ENCODE measurements around the gene SRGAP3.

Gene SRGAP3

DNA sequence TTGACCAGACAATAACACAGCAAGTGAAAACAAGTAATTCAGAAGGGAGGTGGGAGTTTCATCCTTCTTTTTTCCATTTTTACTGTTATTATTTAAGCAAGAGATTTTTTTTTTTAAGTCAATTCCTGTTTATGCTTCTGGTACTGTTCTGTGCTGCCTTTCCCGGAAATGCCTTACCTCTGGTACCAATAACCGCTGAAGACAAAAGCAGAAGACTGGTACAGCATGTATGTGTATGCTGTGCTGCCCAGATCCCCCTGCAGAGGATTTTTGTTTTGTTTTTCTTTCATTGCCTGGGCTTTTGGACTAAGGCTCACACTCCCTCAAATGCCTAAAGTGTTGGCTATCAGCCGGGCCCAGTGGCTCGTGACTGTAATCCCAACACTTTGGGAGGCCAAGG is 21.3 kb upstream of the SRGAP3 start:
- Histone ChIP-seq H3K27me3 (ENCODE audit: insufficient read depth, low read length) (no peaks in the 10 kb centered on the region), H3F3A (ENCODE audit: insufficient read depth, low read length) (no peaks in the 10 kb centered on the region), H3K27ac (ENCODE audit: low read depth, low read length, poor library complexity, severe bottlenecking) (no peak overlapping the region), H2AFZ (ENCODE audit: low read length) (no peak overlapping the region), H3K4me2 (ENCODE audit: low read length) (no peak overlapping the region), H3K9me2 (ENCODE audit: low read depth, low read length) (no peaks in the 10 kb centered on the region), H4K20me1 (ENCODE audit: insufficient read depth, low read length) (no peaks in the 10 kb centered on the region), H3K9me3 (ENCODE audit: low read length) (no peaks in the 10 kb centered on the region), H3K9ac (ENCODE audit: low read length) (no peak overlapping the region), H3K36me3 (ENCODE audit: insufficient read depth, low read length) (no peaks in the 10 kb centered on the region), H3K79me2 (ENCODE audit: insufficient read depth, low read length) (no peaks in the 10 kb centered on the region), H3K4me1 (ENCODE audit: insufficient read depth, low read length, severe bottlenecking) (no peaks in the 10 kb centered on the region), H3K4me3 (ENCODE audit: low read depth, low read length, poor library complexity, severe bottlenecking) (no peak overlapping the region)
- no peak for TF ChIP-seq EZH2 (IDR thresholded peaks at IDR 0.05; ENCODE audit: borderline replicate concordance, low read length)
- TF ChIP-seq, protein P1, sequence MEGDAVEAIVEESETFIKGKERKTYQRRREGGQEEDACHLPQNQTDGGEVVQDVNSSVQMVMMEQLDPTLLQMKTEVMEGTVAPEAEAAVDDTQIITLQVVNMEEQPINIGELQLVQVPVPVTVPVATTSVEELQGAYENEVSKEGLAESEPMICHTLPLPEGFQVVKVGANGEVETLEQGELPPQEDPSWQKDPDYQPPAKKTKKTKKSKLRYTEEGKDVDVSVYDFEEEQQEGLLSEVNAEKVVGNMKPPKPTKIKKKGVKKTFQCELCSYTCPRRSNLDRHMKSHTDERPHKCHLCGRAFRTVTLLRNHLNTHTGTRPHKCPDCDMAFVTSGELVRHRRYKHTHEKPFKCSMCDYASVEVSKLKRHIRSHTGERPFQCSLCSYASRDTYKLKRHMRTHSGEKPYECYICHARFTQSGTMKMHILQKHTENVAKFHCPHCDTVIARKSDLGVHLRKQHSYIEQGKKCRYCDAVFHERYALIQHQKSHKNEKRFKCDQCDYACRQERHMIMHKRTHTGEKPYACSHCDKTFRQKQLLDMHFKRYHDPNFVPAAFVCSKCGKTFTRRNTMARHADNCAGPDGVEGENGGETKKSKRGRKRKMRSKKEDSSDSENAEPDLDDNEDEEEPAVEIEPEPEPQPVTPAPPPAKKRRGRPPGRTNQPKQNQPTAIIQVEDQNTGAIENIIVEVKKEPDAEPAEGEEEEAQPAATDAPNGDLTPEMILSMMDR (IDR thresholded peaks at IDR 0.05; ENCODE audit: low read length) = no peak

DNA sequence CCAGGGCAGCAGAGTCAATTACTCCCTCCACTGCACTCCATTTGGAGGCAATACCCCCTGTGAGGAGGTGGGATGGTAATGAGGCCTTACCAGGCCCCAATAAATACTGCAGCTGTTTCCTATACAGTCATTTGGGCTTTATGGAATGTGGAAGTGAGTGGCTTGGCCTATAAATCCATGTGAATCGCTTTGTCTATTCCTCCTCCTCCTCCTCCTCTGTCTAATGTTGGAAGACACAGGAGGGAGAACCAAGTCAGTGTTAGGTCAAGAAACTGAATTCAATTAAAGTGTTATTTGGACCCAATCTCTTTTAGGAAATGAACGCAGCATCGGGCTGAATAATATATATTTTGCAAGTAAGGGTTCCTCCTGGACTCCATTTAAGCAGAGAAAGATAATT is 17.3 kb upstream of the SRGAP3 start:
- H3K79me2 ChIP-seq (ENCODE audit: insufficient read depth, low read length) = no peaks in the 10 kb centered on the region
- no peak overlapping the region for H2AFZ ChIP-seq (ENCODE audit: low read length)
- no peaks in the 10 kb centered on the region for H3K9me2 ChIP-seq (ENCODE audit: low read depth, low read length)
- no peak overlapping the region for H3K4me2 ChIP-seq (ENCODE audit: low read length)
- H3K36me3 ChIP-seq (ENCODE audit: insufficient read depth, low read length) = no peaks in the 10 kb centered on the region
- TF ChIP-seq, protein P1 (IDR thresholded peaks at IDR 0.05; ENCODE audit: low read length) = no peak
- no peak for TF ChIP-seq EZH2 (IDR thresholded peaks at IDR 0.05; ENCODE audit: borderline replicate concordance, low read length)
- H3K27me3 ChIP-seq (ENCODE audit: insufficient read depth, low read length) = no peaks in the 10 kb centered on the region
- H3K27ac ChIP-seq (ENCODE audit: low read depth, low read length, poor library complexity, severe bottlenecking) = no peak overlapping the region
- no peak overlapping the region for H3K4me3 ChIP-seq (ENCODE audit: low read depth, low read length, poor library complexity, severe bottlenecking)
- H3K9ac ChIP-seq (ENCODE audit: low read length) = no peak overlapping the region
- no peaks in the 10 kb centered on the region for H3K4me1 ChIP-seq (ENCODE audit: insufficient read depth, low read length, severe bottlenecking)
- H4K20me1 ChIP-seq (ENCODE audit: insufficient read depth, low read length) = no peaks in the 10 kb centered on the region
- no peaks in the 10 kb centered on the region for H3K9me3 ChIP-seq (ENCODE audit: low read length)
- no peaks in the 10 kb centered on the region for H3F3A ChIP-seq (ENCODE audit: insufficient read depth, low read length)

DNA sequence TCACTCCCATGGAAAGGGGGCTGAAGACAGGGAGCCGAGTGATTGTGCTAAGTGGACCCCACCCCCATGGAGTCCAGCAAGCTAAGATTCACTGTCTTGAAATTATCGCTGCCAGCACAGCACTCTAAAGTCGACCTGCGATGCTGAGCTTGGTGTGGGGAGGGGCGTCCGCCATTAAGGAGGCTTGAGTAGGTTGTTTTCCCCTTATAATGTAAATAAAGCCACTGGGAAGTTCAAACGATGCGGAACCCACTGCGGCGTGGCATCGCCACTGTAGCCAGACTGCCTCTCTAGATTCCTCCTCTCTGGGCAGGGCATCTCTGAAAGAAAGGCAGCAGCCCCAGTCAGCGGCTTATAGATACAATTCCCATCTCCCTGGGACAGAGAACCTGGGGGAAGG is 10.9 kb upstream of the SRGAP3 start:
- H3K4me2 ChIP-seq (ENCODE audit: low read length) = no peak overlapping the region

More for the DNA sequence above, 10.9 kb upstream of the SRGAP3 start:
- H3K79me2 ChIP-seq (ENCODE audit: insufficient read depth, low read length) = no peaks in the 10 kb centered on the region
- no peak overlapping the region for H2AFZ ChIP-seq (ENCODE audit: low read length)
- no peaks in the 10 kb centered on the region for H3K27me3 ChIP-seq (ENCODE audit: insufficient read depth, low read length)
- H3K4me1 ChIP-seq (ENCODE audit: insufficient read depth, low read length, severe bottlenecking) = no peaks in the 10 kb centered on the region
- H3K27ac ChIP-seq (ENCODE audit: low read depth, low read length, poor library complexity, severe bottlenecking) = no peak overlapping the region
- no peaks in the 10 kb centered on the region for H3K9me2 ChIP-seq (ENCODE audit: low read depth, low read length)
- no peaks in the 10 kb centered on the region for H3F3A ChIP-seq (ENCODE audit: insufficient read depth, low read length)
- H3K4me3 ChIP-seq (ENCODE audit: low read depth, low read length, poor library complexity, severe bottlenecking) = no peak overlapping the region
- H4K20me1 ChIP-seq (ENCODE audit: insufficient read depth, low read length) = no peaks in the 10 kb centered on the region
- no peak for TF ChIP-seq EZH2 (IDR thresholded peaks at IDR 0.05; ENCODE audit: borderline replicate concordance, low read length)
- TF ChIP-seq, protein P1 (IDR thresholded peaks at IDR 0.05; ENCODE audit: low read length) = no peak
- no peaks in the 10 kb centered on the region for H3K36me3 ChIP-seq (ENCODE audit: insufficient read depth, low read length)
- H3K9ac ChIP-seq (ENCODE audit: low read length) = no peak overlapping the region
- no peaks in the 10 kb centered on the region for H3K9me3 ChIP-seq (ENCODE audit: low read length)
